ENCODE measurements around the gene CFAP74.

DNA sequence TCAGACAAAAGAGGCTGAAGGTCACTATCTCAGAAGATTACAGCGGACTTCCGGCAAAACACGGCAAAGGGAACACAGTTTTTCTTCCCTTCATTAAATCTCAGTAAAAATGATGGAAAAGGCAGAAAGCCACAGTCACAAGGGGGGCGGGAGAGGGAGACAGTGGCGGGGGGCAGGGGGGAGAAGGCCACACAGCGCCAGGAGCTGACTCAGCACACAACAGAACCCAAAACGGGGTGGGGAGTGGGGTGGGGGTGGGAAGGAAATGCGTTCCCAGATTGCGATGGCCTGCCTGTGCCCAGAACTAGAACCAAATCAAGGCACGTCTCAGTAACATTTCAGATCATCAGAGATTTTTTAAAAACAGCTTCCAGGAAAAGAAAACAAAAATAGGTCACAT is 13.4 kb downstream of the CFAP74 start:
- TF ChIP-seq, protein P1, sequence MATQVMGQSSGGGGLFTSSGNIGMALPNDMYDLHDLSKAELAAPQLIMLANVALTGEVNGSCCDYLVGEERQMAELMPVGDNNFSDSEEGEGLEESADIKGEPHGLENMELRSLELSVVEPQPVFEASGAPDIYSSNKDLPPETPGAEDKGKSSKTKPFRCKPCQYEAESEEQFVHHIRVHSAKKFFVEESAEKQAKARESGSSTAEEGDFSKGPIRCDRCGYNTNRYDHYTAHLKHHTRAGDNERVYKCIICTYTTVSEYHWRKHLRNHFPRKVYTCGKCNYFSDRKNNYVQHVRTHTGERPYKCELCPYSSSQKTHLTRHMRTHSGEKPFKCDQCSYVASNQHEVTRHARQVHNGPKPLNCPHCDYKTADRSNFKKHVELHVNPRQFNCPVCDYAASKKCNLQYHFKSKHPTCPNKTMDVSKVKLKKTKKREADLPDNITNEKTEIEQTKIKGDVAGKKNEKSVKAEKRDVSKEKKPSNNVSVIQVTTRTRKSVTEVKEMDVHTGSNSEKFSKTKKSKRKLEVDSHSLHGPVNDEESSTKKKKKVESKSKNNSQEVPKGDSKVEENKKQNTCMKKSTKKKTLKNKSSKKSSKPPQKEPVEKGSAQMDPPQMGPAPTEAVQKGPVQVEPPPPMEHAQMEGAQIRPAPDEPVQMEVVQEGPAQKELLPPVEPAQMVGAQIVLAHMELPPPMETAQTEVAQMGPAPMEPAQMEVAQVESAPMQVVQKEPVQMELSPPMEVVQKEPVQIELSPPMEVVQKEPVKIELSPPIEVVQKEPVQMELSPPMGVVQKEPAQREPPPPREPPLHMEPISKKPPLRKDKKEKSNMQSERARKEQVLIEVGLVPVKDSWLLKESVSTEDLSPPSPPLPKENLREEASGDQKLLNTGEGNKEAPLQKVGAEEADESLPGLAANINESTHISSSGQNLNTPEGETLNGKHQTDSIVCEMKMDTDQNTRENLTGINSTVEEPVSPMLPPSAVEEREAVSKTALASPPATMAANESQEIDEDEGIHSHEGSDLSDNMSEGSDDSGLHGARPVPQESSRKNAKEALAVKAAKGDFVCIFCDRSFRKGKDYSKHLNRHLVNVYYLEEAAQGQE (IDR thresholded peaks at IDR 0.05; ENCODE audit: borderline replicate concordance) = no peak
- no peak for TF ChIP-seq POLR2AphosphoS5 (IDR thresholded peaks at IDR 0.05)
- TF ChIP-seq, protein P2, sequence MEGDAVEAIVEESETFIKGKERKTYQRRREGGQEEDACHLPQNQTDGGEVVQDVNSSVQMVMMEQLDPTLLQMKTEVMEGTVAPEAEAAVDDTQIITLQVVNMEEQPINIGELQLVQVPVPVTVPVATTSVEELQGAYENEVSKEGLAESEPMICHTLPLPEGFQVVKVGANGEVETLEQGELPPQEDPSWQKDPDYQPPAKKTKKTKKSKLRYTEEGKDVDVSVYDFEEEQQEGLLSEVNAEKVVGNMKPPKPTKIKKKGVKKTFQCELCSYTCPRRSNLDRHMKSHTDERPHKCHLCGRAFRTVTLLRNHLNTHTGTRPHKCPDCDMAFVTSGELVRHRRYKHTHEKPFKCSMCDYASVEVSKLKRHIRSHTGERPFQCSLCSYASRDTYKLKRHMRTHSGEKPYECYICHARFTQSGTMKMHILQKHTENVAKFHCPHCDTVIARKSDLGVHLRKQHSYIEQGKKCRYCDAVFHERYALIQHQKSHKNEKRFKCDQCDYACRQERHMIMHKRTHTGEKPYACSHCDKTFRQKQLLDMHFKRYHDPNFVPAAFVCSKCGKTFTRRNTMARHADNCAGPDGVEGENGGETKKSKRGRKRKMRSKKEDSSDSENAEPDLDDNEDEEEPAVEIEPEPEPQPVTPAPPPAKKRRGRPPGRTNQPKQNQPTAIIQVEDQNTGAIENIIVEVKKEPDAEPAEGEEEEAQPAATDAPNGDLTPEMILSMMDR (IDR thresholded peaks at IDR 0.05; ENCODE audit: poor library complexity, severe bottlenecking) = no peak
- no peak for TF ChIP-seq RAD21 (conservative IDR thresholded peaks at IDR 0.05)
- TF ChIP-seq TAF1 (IDR thresholded peaks at IDR 0.05; ENCODE audit: low read depth) = no peak
- no peak for TF ChIP-seq SMC3 (conservative IDR thresholded peaks at IDR 0.05; ENCODE audit: poor library complexity)
- no peak for TF ChIP-seq EZH2 (IDR thresholded peaks at IDR 0.05; ENCODE audit: borderline replicate concordance, insufficient read depth, low read length, poor library complexity, severe bottlenecking)

Data from neural cell (in vitro differentiated cells).